Trophoblast cell (in vitro differentiated cells and primary cell): ENCODE measurements around the gene BMERB1.

Experiments used
- DNase-seq, 2 donors: peaks; one replicate each; pipeline ENCODE4 v3.0.0-alpha.2; 2016
- H2AFZ ChIP-seq: 2 replicates; pipeline ENCODE4 v1.6.1; 2013; ENCODE audit warnings: low read length, moderate library complexity, mild to moderate bottlenecking; ENCODE audit not compliant: insufficient read depth, poor library complexity
- H2AK5ac ChIP-seq: 2 replicates; pipeline ENCODE4 v1.6.1; 2013; ENCODE audit warnings: mild to moderate bottlenecking, low read length
- H2BK120ac ChIP-seq: 2 replicates; pipeline ENCODE4 v1.6.1; 2013; ENCODE audit warnings: low read length, mild to moderate bottlenecking, moderate library complexity; ENCODE audit not compliant: insufficient read depth, poor library complexity
- H2BK12ac ChIP-seq: 2 replicates; pipeline ENCODE4 v1.6.1; 2013; ENCODE audit warnings: mild to moderate bottlenecking, low read length, moderate library complexity
- H2BK5ac ChIP-seq: 2 replicates; pipeline ENCODE4 v1.6.1; 2013; ENCODE audit warnings: low read length, low read depth, moderate library complexity, mild to moderate bottlenecking; ENCODE audit not compliant: poor library complexity
- H3K14ac ChIP-seq: 2 replicates; pipeline ENCODE4 v1.6.1; 2013; ENCODE audit warnings: mild to moderate bottlenecking, low read length
- H3K18ac ChIP-seq: 2 replicates; pipeline ENCODE4 v1.6.1; 2013; ENCODE audit warnings: mild to moderate bottlenecking, low read length
- H3K23ac ChIP-seq: 2 replicates; pipeline ENCODE4 v1.6.1; 2013; ENCODE audit warnings: low read length
- H3K27ac ChIP-seq: 2 replicates; pipeline ENCODE4 v1.5.1; 2013; ENCODE audit warnings: low read depth, mild to moderate bottlenecking, inconsistent platforms, low read length, moderate library complexity
- H3K27me3 ChIP-seq: 2 replicates; pipeline ENCODE4 v1.6.1; 2013; ENCODE audit warnings: inconsistent platforms, mild to moderate bottlenecking, low read length, moderate library complexity; ENCODE audit not compliant: insufficient read depth
- H3K36me3 ChIP-seq, 2 experiments: 1 replicate in 1 of 2; 2 replicates in 1 of 2; pipeline ENCODE4 v1.6.1; 2013; ENCODE audit warnings: low read length in 2 of 2, mild to moderate bottlenecking in 2 of 2, moderate library complexity in 1 of 2; ENCODE audit not compliant: insufficient read depth in 2 of 2, control insufficient read depth in 1 of 2
- H3K4ac ChIP-seq: 2 replicates; pipeline ENCODE4 v1.6.1; 2013; ENCODE audit warnings: low read depth, mild to moderate bottlenecking, low read length, moderate library complexity
- H3K4me1 ChIP-seq, 2 experiments: 1 replicate in 1 of 2; 2 replicates in 1 of 2; pipeline ENCODE4 v1.6.1; 2013; ENCODE audit warnings: low read length in 2 of 2, mild to moderate bottlenecking in 2 of 2, moderate library complexity in 1 of 2; ENCODE audit not compliant: insufficient read depth in 2 of 2, control insufficient read depth in 1 of 2
- H3K4me2 ChIP-seq: 2 replicates; pipeline ENCODE4 v1.6.1; 2013; ENCODE audit warnings: inconsistent platforms, mild to moderate bottlenecking, low read length, moderate library complexity
- H3K4me3 ChIP-seq: 2 replicates; pipeline ENCODE4 v1.5.1; 2013; ENCODE audit warnings: mild to moderate bottlenecking, low read depth, low read length, inconsistent platforms
- H3K79me1 ChIP-seq: one replicate; pipeline ENCODE4 v1.6.1; 2013; ENCODE audit warnings: low read length
- H3K79me2 ChIP-seq: 2 replicates; pipeline ENCODE4 v1.6.1; 2013; ENCODE audit warnings: low read length, mild to moderate bottlenecking; ENCODE audit not compliant: control insufficient read depth, insufficient read depth, poor library complexity
- H3K9ac ChIP-seq: 2 replicates; pipeline ENCODE4 v1.6.1; 2013; ENCODE audit warnings: mild to moderate bottlenecking, low read length
- H3K9me3 ChIP-seq: 2 replicates; pipeline ENCODE4 v1.6.1; 2013; ENCODE audit warnings: low read depth, mild to moderate bottlenecking, control low read depth, inconsistent platforms, low read length; ENCODE audit not compliant: insufficient read depth
- H4K12ac ChIP-seq: 2 replicates; pipeline ENCODE4 v1.6.1; 2013; ENCODE audit warnings: low read depth, mild to moderate bottlenecking, low read length, moderate library complexity
- H4K8ac ChIP-seq: 2 replicates; pipeline ENCODE4 v1.6.1; 2013; ENCODE audit warnings: low read depth, mild to moderate bottlenecking, low read length, moderate library complexity
- H4K91ac ChIP-seq: one replicate; pipeline ENCODE4 v1.6.1; 2013; ENCODE audit warnings: low read depth, mild to moderate bottlenecking, low read length, moderate library complexity
- WGBS: extraction: QIAGEN DNeasy Blood & Tissue Kit; methylation state at CpG from one replicate; pipeline ENCODE4 v1.1.7; 2013; ENCODE audit warnings: missing lambda C conversion rate; ENCODE audit not compliant: insufficient read length, insufficient coverage; ENCODE audit errors: extremely low coverage; 5-methylcytosine and 5-hydroxymethylcytosine counted together

Gene BMERB1

GRCh38 chr16:15538507-15538906 is 104.1 kb downstream of the BMERB1 start:
- no peak overlapping the region for H4K12ac ChIP-seq
- no peak overlapping the region for H4K91ac ChIP-seq
- peaks cover 8% of the 10 kb centered on the region for H3K9me3 ChIP-seq
- H4K8ac ChIP-seq: no peak overlapping the region
- no peak overlapping the region for H2BK5ac ChIP-seq
- H2BK120ac ChIP-seq: no peak overlapping the region
- no peaks in the 10 kb centered on the region for H3K4me1 ChIP-seq
- no peak overlapping the region for H3K23ac ChIP-seq
- H3K79me1 ChIP-seq: no peaks in the 10 kb centered on the region
- no peak overlapping the region for H3K4ac ChIP-seq
- H3K4me2 ChIP-seq: no peak overlapping the region
- H3K14ac ChIP-seq: no peak overlapping the region
- no peak overlapping the region for H3K18ac ChIP-seq
- no peak for DNase-seq
- H3K4me3 ChIP-seq: no peak overlapping the region
- H2AK5ac ChIP-seq: no peak overlapping the region
- no peak overlapping the region for H2AFZ ChIP-seq
- WGBS: no CpG with 5 or more reads among the region's 5 CpGs
- no peaks in the 10 kb centered on the region for H3K79me2 ChIP-seq
- H3K36me3 ChIP-seq: no peaks in the 10 kb centered on the region
- H2BK12ac ChIP-seq: no peak overlapping the region
- no peak overlapping the region for H3K9ac ChIP-seq
- no peaks in the 10 kb centered on the region for H3K27me3 ChIP-seq
- H3K27ac ChIP-seq: no peak overlapping the region

- no peak overlapping the region for H3K9ac ChIP-seq
- H4K12ac ChIP-seq: no peak overlapping the region
- no peak overlapping the region for H4K8ac ChIP-seq
- no peak overlapping the region for H4K91ac ChIP-seq
- H3K4me2 ChIP-seq: no peak overlapping the region
- peaks cover 9% of the 10 kb centered on the region for H3K9me3 ChIP-seq
- H3K36me3 ChIP-seq: no peaks in the 10 kb centered on the region
- H3K14ac ChIP-seq: no peak overlapping the region
- no peak overlapping the region for H2AK5ac ChIP-seq
- H2BK12ac ChIP-seq: no peak overlapping the region
- no peaks in the 10 kb centered on the region for H3K79me2 ChIP-seq
- no peak overlapping the region for H3K4ac ChIP-seq
- H3K18ac ChIP-seq: no peak overlapping the region
- no peak for DNase-seq
- no peaks in the 10 kb centered on the region for H3K4me1 ChIP-seq
- H3K23ac ChIP-seq: no peak overlapping the region
- H3K79me1 ChIP-seq: no peaks in the 10 kb centered on the region
- WGBS: no CpG with 5 or more reads among the region's 8 CpGs
- H2BK5ac ChIP-seq: no peak overlapping the region
- H2AFZ ChIP-seq: no peak overlapping the region
- no peak overlapping the region for H2BK120ac ChIP-seq
- H3K27ac ChIP-seq: no peak overlapping the region
- H3K4me3 ChIP-seq: no peak overlapping the region
- no peaks in the 10 kb centered on the region for H3K27me3 ChIP-seq
Measured at GRCh38 chr16:15539197-15539596, 104.8 kb downstream of the BMERB1 start.

- H3K27ac ChIP-seq: no peak overlapping the region
- H2AFZ ChIP-seq: no peak overlapping the region
- no peak overlapping the region for H3K18ac ChIP-seq
- no peak overlapping the region for H4K12ac ChIP-seq
- H4K91ac ChIP-seq: no peak overlapping the region
- DNase-seq: no peak
- no peaks in the 10 kb centered on the region for H3K27me3 ChIP-seq
- H3K4me3 ChIP-seq: no peak overlapping the region
- no peak overlapping the region for H3K4me2 ChIP-seq
- no peak overlapping the region for H3K4ac ChIP-seq
- no peak overlapping the region for H2BK120ac ChIP-seq
- no peak overlapping the region for H2BK12ac ChIP-seq
- no peak overlapping the region for H4K8ac ChIP-seq
- no peak overlapping the region for H3K23ac ChIP-seq
- no peak overlapping the region for H2BK5ac ChIP-seq
- no peaks in the 10 kb centered on the region for H3K36me3 ChIP-seq
- no peaks in the 10 kb centered on the region for H3K79me2 ChIP-seq
- no peak overlapping the region for H3K14ac ChIP-seq
- no peak overlapping the region for H3K9ac ChIP-seq
- H3K4me1 ChIP-seq: no peaks in the 10 kb centered on the region
- H2AK5ac ChIP-seq: no peak overlapping the region
- peaks cover 9% of the 10 kb centered on the region for H3K9me3 ChIP-seq
- H3K79me1 ChIP-seq: no peaks in the 10 kb centered on the region
- no CpG with 5 or more reads among the region's 7 CpGs for WGBS
Measured at GRCh38 chr16:15542261-15542660, 107.9 kb downstream of the BMERB1 start.

GRCh38 chr16:15542734-15543347 is 108.5 kb downstream of the BMERB1 start:
- Histone ChIP-seq H3K4me1 (no peaks in the 10 kb centered on the region), H2AK5ac (no peak overlapping the region), H3K23ac (no peak overlapping the region), H3K9me3 (peaks cover 9% of the 10 kb centered on the region), H2BK5ac (no peak overlapping the region), H3K36me3 (no peaks in the 10 kb centered on the region), H3K27me3 (no peaks in the 10 kb centered on the region), H4K91ac (no peak overlapping the region), H3K79me1 (no peaks in the 10 kb centered on the region), H2BK120ac (no peak overlapping the region), H3K4ac (no peak overlapping the region), H4K12ac (no peak overlapping the region), H3K79me2 (no peaks in the 10 kb centered on the region), H3K9ac (no peak overlapping the region), H4K8ac (no peak overlapping the region), H3K4me2 (no peak overlapping the region), H3K4me3 (no peak overlapping the region), H2BK12ac (no peak overlapping the region), H3K27ac (no peak overlapping the region), H3K18ac (no peak overlapping the region), H2AFZ (no peak overlapping the region), H3K14ac (no peak overlapping the region)
- no CpG with 5 or more reads among the region's 6 CpGs for WGBS
- no peak for DNase-seq
